Renal pelvis (tissue), 4 donors: Measurements from ENCODE around the gene ATP6V1E1. TPM values are rescaled to one million over a fixed set of nuclear protein-coding genes. Genes with fewer than 3 reads are reported as not detected.
"Not testable (repeated sequence)": the region's sequence is repeated elsewhere in the genome, so short reads cannot be mapped to it uniquely, and the experiment has no call there.

Source experiments
- DNase-seq: peaks from one replicate; pipeline ENCODE4 v3.0.0-alpha.2; 2013
- polyA plus RNA-seq, 3 donors: library from polyadenylated mRNA; unstranded; fragments of 120-200 nt; gene quantifications; one replicate each; pipeline ENCODE4 v1.2.1, GENCODE V29; 2013; ENCODE audit not compliant: insufficient read length in 3 of 3

ATP6V1E1 gene
- polyA plus RNA-seq, 3 donors, result 107 to 140 (median 130) TPM

DNA sequence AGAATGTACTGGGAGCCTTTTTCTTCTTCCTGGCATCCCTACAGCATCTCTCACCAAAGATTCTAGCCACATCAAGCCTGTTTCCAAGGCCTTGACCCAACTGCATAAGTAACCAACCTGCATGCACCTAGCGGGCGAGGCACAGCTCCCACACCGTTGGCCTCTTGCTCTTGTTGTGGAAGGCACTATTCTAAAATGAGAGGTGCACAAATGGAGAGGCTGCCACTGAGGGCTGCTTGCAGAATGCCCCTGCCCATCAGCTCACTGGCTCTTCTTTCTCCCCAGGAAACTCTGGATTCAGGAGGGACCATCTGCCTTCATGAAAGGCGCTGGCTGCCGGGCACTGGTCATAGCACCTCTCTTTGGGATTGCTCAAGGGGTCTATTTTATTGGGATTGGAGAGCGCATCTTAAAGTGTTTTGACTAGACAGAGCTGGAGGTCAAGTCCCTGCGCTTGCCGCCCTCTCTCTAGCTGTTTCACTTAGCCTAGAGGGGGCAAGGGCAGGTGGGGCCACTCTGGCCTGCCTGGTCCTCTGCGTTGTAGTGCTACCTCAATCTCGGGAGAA, 38.7 kb downstream of the ATP6V1E1 start:
- no peak for DNase-seq

DNA sequence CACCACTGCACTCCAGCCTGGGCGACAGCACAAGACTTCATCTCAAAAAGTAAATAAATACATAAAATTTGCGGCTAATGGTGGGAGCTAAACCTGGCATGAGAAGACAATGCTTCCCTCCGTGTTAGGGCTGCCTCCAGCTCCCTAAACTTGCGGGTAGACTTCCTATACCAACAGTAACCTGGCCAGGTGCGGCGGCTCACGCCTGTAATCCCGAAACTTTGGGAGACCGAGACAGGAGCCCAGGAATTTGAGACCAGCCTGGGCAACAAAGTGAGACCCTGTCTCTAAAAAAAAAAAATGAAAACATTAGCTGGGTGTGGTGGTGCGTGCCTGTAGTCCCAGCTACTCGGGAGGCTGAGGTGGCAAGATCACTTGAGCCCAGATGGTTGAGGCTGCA, 39.9 kb downstream of the ATP6V1E1 start:
- no peak for DNase-seq

DNA sequence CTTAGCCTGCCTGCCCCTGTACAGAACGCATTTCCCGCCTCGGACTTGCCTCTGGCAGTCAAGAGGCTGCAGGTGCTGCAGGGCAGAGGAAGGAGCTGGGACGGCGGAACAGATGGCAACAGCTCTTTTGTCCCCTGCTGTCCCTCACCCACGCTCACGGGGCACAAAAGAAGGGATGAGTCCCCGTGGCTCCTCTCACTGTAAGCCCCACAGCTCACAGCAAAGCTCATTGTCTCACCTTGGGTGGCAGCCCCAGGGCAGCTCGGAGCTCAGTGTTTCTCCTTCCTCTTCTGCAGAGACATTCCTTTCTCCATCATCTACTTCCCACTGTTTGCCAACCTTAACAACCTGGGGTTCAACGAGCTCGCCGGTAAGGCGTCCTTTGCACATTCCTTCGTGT, 40.9 kb downstream of the ATP6V1E1 start:
- no peak for DNase-seq

DNA sequence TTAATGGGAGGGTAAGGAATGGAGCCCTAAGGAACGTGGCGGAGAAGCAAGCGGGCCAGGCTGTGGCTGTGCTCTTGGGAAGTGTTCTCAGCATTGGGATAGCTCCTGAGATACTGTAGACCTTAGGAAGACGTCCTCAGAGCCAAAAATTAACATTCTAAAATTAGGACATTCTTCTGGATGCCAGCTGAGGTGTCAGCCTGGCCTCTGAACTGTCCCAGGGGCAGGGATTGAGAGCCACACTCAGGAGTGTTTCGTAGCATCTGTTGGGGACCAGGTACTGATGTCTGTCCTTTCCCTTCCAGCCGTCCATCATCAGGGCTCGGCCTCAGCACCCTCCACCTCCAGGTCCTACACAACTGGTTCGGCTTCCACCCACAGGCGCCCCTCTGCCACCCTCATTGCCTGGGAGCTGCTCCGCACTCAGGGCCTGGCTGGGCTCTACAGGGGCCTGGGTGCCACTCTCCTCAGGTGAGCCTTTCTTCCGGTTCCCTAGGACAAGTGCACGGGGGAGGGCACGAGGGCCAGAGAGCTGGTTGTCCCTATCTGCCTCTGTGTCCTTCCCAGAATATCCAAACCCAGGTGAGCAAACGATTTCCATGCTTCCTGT, 41.6 kb downstream of the ATP6V1E1 start:
- no peak for DNase-seq

DNA sequence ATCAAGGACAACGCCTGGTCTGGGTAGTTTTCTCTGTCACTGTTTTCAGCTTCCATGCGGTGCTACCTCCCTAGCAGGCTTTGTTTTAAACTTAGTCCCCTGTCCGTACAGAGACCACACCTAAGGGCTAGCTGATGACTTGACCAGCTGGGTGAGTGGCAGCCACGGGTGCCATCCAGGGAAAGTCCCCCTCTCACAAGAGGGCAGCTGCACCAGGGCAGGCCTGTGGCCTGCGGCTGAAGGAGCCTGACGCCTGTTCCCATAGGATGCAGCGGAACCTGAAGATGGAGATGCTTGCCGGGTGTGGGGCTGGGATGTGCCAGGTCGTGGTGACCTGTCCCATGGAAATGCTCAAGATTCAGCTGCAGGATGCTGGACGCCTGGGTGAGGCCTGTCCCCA, 45.4 kb downstream of the ATP6V1E1 start:
- DNase-seq, result no peak

DNA sequence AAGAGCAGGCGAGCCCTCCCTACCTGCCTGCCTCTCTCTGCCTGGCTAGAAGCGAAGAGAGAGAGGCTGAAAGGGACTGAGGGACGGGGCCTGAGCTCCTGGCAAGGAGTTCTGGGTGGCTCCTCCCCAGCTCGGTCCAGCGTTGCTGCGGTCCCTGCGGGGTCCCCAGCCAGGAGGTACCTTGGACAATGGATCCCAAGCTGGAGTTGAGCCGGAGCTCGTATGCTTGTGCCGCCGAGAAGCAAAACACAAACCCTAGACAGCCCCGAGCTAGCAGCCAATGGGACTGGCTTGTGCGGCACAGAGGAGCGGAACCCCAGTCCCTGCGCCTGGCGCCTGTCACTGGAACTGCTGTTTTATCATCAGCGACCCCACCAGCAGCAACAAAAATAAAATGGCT, 46.9 kb downstream of the ATP6V1E1 start:
- DNase-seq, result no peak

DNA sequence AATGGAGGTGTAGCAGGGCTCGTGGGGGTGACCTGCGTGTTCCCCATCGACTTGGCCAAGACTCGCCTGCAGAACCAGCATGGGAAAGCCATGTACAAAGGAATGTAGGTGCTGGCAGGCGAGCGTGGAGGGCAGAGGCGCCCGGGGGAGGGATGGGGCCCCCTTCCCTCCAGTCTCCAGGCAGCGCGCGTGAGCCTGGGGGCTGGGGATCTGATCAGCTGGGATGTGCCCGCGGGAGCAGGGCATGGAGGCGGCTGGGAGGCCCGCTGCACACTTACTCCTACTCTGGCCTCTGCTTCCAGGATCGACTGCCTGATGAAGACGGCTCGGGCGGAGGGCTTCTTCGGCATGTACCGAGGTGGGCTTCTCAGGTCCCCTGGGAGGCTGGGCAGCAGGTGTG, 47.5 kb downstream of the ATP6V1E1 start:
- DNase-seq, result no peak

DNA sequence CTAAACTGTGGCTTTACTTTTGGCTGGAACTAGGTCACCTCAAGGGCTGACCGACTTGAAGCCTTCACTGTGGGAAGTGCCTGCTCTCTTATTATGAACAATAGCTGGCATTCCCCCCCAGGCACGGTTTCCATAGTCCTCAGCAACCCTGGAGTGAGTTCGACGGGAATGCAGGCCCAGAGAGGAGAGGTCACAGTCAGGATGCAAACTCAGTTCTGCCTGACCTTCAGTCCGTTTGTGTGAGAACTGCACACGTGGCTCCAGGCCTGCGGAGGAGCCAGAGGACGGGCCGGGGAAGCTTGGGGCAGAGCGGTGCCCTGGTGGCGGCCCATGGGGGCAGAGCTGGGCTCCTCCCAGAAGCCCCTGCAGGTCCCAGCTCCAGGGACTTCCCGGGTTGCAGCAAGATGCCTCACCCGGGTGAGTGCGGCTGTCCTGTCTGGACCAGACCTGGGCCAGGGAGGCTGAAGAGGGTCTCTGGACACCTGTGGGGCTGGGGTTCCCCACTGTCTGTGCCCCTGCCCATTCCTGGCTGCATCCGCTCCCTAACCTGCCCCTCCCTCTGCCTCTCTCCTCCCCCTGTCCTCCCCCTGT, 48.0 kb downstream of the ATP6V1E1 start:
- no peak for DNase-seq

DNA sequence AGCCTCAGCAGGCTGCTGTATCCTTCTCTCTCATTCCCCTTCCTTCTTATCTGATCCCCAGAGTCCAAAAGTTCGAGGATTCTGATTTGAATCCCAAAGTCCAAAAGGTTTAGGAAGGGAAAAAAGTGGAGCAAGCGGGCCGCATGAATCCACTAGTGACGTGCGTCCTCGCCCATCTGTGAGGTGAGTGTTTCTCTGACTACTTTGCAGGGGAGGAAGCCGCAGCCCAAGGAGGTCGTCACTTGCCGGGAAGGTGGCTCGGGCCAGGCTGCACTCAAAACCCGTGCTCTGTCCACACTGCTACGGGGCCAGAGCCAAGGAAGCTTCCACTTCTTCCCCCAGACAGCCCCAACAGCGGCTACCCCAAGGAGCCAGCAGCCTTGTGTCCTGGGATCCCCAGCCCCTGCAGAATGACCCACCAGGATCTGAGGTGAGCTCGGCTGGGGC, 49.0 kb downstream of the ATP6V1E1 start:
- DNase-seq, result no peak

DNA sequence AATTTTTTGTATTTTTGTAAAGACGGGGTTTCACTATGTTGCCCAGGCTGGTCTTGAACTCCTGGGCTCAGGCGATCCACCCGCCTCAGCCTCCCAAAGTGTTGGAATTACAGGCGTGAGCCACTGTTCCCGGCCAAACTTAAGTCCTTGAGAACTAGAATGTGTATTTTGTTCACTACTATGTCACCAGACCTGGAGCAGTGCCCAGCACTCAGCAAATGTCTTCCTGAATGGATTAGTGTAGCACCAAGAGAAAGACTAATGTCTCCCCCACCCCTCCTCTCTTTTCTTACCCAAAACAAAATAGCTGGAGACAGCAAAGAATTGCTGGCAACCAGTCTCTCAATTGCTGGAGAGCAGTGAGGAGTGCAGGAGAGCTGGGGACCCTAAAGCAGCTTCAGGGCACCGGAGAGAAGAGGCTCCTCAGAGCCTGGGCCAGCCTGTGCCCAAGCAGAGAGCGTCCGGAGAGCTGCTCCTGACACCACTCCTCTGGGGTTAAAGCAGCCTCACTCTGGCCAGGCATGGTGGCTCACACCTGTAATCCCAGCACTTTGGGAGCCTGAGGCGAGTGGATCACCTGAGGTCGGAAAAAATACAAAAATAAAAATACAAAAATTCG, 50.3 kb downstream of the ATP6V1E1 start:
- peak; percentile 39 for DNase-seq

DNA sequence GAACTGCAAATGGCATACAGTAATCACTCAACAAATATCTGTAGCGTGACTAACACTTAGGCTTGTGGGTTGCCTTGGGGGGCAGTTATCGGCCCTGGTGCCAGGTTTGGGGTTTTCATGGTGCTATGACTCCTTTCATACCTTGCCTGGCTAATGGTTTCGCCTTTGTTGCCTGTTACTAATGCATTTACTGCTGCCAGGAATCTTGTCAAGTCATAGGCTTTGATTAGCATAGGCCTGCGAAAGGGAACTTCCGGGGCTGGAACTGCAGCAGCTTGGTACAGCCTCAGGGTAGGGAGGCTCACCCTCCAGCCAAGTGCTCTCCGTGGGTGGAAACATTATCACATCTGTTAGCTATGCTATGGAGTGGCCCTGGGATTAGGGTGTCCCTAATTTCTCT, 52.1 kb downstream of the ATP6V1E1 start:
- DNase-seq, result no peak

DNA sequence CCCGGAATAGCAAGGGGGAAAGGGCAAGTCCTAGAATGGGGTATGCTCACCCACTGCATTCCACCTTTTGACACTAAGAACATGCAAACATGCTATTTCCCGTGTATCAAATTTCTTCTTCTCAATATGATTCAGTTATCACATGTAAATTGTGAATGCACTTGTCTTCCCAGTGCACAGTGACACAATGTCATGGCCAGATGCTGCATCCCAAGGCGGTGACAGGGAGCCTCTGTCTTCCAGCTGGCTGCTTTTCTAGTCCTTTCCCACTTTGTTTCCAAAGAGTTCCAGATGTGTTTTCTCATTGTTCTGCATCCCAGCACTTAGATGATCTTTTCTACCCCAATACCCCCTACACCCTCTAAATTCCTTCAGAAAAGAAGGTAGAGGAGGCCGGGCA, 52.9 kb downstream of the ATP6V1E1 start:
- DNase-seq, result no peak

DNA sequence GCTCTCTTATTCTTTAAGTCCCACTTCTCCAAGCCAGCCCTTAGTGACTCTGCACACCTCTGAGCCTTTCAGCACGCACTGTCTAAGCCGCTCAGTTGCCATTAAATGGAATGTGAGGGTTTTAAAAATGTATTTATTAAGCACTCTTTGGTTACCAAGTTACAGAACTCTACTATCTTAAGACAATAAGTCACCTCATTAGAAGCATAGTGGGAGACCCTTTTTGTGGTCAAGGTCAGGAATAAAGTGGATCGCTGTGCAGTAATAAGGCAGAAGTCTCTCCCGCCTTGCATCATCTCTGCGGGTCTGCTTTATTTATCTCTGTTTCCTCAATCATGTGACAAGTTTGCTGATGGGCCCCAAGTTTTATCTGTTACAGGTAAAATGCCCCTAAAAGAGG, 53.4 kb downstream of the ATP6V1E1 start:
- DNase-seq, result no peak

DNA sequence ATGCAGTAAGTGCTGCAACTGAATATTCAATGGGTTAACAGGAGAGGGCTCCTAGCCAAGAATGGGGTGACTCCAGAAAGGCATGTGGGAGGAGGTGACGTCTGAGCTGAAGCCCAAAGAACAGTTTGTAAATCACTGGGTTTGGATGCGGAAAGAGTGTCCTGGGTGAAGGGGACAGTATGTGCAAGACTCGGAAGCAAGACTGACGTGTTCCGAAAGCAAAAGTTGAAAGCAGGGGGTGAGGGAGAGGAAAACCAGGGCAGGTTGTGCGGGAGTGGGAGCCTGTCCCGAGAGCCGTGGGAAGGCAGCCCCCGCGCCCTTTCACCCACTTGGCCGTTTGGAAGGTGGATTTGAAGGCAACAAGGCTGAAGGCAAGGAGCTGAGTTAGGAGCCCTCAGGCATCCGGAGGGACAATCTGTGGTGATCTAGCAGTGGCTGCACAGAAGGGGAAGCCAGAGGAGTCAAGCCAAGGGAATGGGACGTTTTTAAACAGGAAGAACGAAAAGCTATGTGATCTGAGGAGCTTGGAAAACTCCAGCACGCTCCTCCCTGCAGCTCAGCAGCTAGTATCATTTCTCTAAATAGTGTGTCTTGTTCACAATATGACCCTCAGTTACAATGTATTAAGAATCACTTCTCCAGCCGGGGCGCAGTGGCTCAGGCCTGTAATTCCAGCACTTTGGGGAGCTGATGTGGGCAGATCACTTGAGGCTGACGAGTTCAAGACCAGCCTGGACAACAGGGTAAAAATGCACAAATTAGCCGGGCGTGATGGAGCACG, 57.5 kb downstream of the ATP6V1E1 start:
- DNase-seq, result peak; percentile 61

DNA sequence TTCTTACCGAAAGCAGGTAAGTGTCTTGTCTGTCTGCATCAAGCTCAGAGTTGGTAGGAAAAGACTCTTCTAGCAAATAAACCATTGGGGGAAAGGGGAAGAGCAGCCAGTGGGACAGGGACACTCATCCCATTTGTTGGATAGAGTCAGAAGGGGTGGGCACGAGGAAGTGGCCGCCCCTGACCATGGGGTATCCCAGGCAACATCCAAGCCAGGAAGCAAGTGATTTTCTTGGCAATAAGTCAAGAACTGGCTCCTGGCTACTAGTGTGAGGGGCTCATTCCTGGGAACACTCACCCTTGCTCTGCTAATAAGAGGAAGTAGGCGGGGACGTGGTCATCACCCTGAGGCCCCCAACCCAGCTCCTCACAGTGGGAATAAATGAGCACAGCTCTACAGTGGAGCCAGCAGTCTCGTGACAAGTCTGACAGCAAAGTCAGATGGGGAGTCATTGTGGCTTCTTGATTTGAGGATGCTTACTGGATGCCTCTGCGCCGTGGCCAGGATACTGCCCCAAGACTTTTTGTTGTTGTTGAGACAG, 58.5 kb downstream of the ATP6V1E1 start:
- DNase-seq, result peak; percentile 44

DNA sequence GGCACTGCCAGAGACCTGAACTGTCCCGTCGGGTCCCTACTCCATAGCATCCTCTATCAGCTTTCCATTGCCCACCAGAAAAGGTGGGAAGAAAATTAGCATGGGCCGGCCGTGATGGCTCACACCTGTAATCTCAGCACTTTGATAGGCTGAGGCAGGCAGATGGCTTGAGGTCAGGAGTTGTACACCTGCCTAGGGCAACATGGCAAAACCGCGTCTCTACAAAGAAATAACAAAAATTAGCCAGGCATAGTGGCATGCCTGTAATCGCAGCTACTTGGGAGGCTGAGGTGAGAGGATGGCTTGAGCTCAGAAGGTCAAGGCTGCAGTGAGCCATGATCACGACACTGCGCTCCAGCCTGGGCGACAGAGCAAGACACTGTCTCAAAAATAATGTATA, 61.8 kb downstream of the ATP6V1E1 start:
- DNase-seq, result no peak

DNA sequence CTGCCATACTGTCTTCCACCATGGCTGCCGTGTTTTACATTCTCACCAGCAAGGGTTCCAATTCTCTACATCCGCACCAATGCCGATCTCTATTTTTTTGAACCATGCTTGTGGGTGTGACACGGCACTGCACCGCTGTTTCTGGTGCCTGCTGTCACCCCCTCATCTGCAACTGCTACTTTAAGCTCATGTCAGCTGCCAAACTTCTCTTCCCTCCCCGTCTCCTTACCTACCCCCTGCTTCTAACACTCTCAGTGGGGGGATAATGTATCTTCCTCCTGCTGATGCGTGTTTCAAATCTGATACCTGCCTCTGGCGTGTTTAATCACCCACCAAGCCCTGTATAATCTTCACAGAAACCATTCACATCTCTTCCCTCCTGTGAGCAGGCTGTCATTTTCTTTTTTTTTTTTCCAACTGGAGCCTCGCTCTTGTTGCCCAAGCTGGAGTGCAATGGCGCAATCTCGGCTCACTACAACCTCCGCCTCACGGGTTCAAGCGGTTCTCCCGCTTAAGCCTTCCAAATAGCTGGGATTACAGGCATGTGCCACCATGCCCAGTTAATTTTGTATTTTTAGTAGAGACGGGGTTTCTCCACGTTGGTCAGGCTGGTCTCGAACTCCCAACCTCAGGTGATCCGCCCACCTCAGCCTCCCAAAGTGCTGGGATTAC, 62.4 kb downstream of the ATP6V1E1 start:
- DNase-seq, result not testable (repeated sequence)

DNA sequence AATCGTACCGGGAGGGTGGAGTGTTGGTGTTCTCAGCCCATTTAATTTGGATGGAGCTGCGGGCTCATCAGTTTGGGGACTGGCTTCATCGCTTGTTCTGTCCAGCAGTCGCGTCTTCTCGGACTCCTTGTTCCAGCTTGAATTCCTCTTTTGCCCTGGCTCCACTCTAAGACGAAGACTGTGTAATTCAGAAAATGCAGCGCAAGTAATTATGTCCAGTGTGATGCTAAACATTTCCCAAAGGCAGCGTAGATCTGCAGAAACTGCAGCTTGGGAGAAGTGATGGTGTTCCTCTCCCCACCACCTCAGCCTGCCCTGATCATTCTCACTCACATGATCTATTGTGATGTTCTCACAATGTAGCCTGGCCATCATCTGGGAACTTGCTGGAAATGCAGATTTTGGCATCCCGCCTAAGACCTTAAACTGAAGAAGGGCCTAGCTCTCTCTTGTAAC, 64.6 kb downstream of the ATP6V1E1 start:
- DNase-seq, result no peak

DNA sequence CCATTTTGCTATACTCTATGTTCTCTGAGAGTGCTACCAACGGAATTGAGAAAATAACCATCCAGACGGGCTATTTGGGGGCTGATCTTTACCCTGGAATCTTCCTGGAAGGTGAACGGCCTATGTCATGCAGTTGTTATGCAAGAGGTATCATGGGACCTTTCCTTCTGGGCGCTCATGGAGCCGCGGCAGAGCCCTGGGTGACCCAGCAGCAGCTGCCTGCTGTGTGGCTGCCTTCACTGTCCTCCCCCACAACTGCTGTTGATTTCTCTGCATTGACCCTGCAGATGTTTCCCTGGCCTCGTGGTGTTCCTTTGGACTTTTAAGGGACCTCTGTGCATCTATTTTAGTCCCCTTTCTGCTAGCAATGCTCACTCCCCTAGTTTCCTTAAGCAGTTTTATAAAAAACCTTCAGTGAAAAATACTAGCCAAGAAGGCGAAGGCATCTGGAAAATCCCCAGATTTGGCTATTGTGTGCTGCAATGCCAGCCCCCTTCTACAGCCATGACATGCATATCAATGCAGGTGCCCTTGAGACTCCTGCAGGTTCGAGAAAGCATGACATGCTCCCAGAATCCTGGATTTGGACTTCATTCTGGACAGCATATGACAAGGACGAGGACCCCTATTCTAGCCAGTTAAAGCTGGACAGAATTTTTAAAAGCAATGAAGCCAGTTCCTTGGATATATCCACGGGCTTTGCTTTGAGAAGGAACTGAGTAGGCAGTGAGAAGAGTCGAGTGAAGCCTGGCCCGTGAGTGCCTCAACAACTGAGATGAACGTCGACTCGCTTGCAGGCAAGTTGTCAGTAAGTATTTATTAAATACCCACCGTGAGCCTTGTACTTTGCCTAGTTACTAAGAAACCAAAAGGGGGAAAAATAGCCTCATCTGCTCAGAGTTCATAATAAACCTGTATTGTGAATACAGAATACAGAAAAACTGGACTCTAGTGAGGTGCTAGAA, 65.4 kb downstream of the ATP6V1E1 start, which contains the start of gene SLC25A18:
TSS of gene SLC25A18 (plus strand) at position 593 of the 965 bp plus-strand sequence. CDS start 16,447 bp downstream, outside the sequence.
- DNase-seq, result peak; percentile 29

DNA sequence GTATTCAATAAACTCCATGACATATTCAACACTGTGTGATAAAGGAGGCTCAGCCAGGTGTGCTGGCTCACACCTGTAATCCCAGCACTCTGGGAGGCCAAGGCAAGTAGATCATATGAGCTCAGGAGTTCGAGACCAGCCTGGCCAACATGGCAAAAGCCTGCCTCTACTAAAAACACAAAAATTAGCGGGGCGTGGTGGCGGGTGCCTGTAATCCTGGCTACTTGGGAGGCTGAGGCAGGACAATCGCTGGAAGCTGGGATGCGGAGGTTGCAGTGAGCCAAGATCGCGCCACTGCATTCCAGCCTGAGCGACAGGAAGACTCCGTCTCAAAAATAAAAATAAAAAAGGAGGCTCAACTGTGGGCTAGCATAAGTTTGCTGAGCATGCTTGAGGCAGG, 69.4 kb downstream of the ATP6V1E1 start:
- no peak for DNase-seq
